HG03565 (cell line): ENCODE results near the gene TFEB.

ENCODE experiments used
- ATAC-seq: cut with Tn5 transposase; IDR thresholded peaks from one replicate; pipeline ENCODE4 v1.9.1; 2021; ENCODE audit warnings: mild to moderate bottlenecking, moderate library complexity; ENCODE audit not compliant: unreplicated experiment

The TFEB gene

DNA sequence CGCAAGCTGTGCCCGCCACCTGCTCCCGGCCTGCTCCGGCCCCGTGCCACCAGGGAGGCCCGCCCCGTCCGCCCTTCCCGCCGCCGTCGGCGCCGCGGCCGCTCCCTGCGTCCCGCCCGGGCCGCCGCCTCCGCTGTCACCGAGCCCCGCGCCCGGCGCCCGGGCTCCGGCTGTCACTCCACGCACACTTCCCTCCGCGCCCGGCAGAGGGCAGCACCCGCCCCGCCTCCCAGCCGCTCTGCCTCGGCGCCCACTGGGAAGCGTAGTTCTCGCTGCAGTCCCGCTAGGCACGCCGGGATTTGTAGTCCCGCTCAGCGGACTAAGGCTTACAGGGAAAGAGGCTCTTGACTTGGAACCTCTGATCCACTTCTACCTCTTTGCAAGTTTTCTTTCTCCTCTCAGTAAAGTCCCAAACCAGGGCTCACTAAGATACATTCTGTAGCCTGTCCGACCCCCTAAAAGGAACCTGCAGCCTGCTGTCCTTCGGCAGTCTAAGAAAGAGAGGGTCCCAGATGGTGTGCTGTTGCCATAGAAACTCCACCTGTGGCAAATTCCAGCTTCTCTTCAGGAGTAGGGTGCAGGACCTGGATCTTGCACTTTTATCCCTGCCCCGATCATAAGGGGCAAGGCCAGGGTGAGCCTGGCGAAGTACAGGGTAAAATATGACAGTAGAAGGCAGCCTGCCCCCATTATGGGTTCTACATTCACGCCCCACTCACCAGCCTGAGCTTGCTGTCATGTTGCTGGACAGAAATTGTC is at the start of gene TFEB:
TFEB (minus strand) TSS at position 182 of the 759 bp plus-strand sequence. CDS start 44,395 bp downstream, outside the sequence.
- peak; percentile 58 for ATAC-seq

DNA sequence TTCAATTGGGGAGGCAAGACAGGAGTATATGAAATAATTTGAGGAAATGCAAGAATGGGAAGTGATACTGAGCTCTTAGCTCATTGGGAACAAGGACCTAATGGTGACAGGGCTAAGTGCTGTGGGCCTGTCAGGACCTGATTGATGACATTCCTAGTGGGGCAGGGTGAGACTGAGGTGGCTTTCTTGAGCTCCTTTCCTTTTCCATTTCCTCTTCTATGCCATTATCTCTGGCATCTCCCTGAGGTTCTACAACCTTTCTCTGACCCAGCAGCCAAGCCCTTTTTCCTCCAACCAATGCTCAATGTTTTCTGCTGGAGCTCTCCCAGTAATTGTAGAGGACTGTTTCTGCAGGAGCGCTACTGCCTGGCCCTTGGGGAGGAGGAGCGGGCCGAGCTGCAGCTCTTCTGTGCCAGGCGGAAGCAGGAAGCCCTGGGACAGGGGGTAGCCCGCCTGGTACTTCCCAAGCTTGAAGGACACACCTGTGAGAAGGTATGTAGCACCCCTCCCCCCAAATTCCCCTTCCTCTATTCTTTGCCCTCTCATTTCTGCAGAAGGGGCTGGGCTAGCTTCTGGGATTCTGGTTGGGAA is 49.3 kb upstream of the TFEB start:
- no peak for ATAC-seq

DNA sequence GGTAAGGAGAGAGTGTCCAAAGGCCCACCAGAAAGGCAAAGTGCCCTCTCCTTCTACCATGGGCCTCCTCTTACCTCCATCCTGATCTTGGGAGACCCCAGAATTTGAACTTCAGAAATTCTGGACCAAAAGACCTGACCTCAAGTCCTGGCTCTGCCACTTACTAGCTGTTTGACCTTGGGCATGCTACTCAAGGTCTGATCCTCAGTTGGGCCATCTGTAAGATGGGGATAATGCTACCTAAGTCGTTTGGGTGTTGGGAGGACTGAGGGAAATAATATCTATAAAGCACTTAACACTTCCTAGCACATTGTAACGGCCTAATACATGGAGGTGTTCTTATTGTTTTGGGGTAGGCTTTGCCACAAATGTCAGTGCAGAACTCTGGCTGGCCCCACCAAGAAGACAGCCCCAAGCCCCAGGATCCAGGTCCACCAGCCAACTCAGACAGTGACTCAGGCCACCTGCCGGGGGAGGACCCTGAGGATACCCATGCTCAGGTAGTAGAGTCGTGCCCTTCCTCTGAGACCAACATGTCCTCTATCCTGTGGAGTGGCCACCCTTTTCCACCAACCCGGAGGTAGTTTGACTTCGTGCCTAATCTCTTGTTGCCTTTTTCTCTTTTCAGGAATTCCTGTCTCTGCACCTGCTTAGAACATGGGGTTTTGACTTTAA is 47.8 kb upstream of the TFEB start:
- no peak for ATAC-seq

DNA sequence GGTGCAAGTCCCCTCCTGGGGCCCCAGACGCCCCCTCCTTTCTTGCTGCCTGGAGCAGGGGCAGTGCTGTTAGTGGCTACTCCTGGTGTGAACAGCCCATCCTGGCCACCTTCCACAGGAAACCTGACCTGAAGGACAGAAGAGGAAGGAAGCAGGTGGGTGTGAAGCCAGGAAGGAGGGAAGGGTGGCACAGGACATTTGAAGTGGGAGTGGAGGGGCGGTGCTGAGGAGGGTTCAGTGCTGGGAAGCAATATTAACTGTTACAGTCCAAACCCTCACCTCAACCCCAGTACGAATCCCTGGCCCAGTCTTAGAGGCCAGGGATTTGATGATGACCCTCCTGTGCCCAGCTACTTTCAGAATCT is 45.9 kb upstream of the TFEB start:
- no peak for ATAC-seq

- ATAC-seq = no peak
Observed at GRCh38 chr6:41780551-41781365, 45.4 kb upstream of the TFEB start, which contains the start of gene PRICKLE4. TSS of gene PRICKLE4 (plus strand) at chr6:41780782. CDS start at chr6:41783474, 2,692 bp downstream.

DNA sequence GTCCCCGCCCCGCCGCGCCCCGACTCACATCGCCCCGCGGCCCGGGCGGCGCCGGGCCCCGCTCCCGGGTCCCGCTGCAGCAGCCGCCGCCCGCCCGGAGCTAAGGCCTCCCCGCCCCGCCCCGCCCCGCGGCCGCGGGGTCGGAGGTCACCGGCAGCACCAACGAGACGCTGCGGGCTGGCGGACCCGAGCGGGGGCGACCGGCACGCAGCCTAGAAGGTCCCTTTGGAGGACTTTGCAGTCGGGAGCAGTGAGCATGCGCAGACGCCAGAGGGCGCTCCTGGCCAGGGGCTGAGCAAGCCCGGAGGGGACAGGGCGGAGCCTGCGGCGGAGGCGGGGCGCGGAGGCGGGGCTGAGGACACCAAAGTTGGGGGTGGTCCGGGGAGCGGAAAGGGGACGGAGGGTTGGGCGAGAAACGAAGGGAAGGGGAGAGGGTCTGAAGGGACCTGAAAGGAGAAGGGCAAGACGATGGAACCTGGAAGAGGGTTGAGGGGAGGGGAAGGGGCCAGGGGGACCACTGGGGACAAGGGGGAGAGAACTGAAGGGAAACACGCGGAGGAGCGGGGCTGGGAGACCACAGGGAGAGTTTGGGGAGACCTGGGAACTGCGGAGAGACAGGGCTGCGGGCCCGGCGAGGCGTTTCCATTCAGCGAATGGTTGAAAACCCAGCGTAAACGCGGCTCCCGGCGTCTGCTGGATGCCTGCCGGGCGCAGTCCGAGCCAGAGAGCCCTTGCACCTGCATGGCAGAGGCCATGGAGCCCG is 44.6 kb upstream of the TFEB start, which contains the start of gene FRS3:
FRS3 (minus strand) TSS at position 113 of the 763 bp plus-strand sequence. CDS start 2,913 bp downstream, outside the sequence.
- ATAC-seq = peak; percentile 90

DNA sequence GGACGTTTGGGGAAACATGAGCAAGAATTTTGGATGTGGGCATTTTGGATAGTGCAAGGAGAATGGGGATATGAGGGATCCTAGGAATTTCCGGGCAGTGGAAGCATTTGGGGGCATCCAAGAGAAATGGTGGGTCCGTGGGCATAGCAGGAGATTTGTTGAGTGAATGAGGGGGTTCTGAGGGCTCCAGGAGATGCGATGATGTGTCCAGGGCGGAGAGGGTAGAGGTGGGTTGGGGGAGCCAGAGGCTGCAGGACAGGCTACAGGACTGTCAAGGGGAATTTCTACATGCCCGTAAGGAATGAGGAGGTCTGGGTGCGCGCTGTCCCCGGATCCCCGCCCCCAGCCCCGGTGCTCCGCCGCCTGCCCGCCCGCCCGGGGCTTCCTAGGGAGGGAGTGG is 43.9 kb upstream of the TFEB start:
- no peak for ATAC-seq

GRCh38 chr6:41778895-41779294 is 43.5 kb upstream of the TFEB start:
- no peak for ATAC-seq

DNA sequence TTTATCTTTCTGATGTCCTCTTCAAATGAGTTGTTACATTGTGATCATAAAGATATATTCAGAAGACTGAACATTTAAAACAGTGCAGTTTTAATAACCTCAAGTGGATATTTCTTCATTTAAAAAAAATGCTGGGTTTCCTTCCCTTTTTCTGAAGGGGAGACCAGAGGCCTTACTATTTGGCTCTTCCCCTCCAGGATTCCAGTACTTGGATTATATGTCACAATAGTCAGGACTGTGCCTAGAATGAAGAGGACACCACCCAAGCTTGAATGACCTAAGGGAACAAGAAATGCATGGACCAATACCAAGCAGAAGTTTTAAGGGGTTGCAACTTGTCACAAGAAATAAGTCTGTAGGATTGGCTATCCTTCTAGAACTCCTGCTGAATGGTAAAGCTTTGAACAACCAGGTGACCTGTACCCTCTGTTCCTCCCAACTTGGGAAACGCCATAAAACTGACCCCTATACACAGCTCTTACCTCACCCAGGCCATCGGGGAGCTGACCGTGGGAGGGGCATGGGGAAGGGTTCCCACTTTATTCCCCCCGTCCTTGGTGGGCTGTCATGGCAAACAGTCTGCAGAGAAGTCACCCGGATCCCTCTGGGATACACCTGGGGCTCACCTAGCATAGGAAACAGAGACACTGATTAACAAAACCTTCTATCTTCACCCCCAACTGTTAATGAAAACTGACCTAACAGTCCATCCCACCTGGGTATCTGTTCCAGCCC is 42.3 kb upstream of the TFEB start:
- ATAC-seq = no peak

- no peak for ATAC-seq
Observed at GRCh38 chr6:41775293-41775882, 40.0 kb upstream of the TFEB start.

DNA sequence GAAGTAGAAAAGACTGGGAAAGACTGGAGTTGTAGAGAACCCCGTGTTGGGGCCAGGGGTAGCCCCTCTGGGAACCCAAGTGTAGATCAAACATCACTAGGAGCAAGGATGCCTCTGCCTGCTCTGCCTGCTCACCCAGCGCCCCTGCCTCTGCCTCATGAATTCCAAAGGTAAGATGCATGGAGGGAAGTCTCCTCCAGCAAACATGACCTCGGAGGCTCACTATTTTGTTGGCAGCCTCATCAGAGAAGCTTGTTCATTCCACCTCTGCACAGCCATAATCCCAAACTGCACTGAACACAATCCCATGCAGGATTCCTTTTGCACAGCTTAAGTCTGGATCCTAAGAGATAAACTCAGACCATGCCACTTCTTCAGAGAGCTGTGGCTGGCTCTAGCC is 39.4 kb upstream of the TFEB start:
- ATAC-seq = no peak

GRCh38 chr6:41771058-41771983 is 35.9 kb upstream of the TFEB start:
- ATAC-seq = no peak

- no peak for ATAC-seq
Observed at GRCh38 chr6:41770381-41771057, 35.1 kb upstream of the TFEB start.

DNA sequence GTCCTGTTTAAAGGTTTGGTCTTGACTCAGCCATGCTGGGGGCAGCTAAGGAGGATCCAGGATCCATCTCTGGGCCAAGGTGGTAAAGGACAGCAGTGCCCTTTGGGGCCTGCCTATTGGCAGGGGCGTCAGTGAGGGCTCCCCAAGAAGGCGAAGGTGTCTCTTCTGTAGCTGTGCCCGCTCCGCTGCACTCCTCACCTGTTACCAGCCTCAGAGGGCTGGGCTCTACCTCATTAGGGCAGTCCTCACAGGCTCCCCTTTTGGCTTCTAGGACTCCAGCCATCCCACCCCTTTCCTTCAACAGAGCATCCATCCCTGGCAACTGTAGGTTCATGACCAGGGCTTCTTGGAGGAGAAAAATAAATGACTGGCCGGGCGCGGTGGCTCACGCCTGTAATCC is 34.0 kb upstream of the TFEB start:
- no peak for ATAC-seq

GRCh38 chr6:41768545-41769308 is 33.3 kb upstream of the TFEB start:
- ATAC-seq = no peak

DNA sequence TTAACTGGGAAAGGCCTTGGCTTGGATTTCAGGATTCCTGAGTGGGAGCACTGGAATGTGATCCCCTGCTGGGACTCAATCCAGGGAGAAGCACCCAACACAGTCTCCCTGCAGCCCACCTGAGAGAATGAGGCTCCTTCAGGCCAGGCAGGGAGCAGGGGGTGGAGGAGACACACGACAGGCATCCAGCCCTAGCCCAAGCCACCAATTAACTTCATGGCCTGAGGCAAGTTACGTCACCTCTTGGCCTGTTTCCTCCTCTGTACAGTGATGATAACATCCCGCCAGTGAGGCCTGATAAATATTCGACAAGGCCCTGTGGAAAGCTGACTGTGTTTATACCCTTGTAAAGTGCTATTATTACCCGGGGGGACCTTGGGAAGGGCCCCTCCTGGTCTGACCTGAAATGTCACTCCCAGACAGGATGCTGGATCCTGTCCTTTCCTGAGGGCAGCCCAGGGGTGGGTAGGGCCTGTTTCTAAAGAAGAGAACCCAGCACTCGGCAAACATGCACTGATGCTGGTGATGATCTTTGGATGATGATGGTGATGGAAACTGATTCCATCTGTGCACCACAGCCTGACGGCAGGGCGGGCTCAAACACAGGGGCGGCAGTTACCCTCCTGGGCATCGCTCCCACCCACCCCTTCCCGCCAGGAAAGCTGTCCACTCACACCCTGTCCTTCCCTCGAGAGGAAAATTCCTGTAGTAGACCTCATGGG is 31.9 kb upstream of the TFEB start:
- no peak for ATAC-seq
